GM12878 (cell line): Measurements from ENCODE around the gene CDC25C.

Source experiments
- ATF3 ChIP-seq: IDR thresholded peaks from 2 replicates; pipeline ENCODE4 v1.6.1; 2011; ENCODE audit warnings: low read depth, mild to moderate bottlenecking, low read length, moderate library complexity, borderline replicate concordance; ENCODE audit errors: extremely low read depth
- CEBPB ChIP-seq, 2 experiments: fragments of 150-350 bp in 1 of 2; IDR thresholded peaks; 2 replicates each; pipeline ENCODE4 v1.6.1; 2012 to 2014; ENCODE audit warnings: low read depth in 2 of 2, low read length in 2 of 2, borderline replicate concordance in 1 of 2, inconsistent platforms in 1 of 2
- CREB1 ChIP-seq: IDR thresholded peaks from 2 replicates; pipeline ENCODE4 v1.6.1; 2012; ENCODE audit warnings: low read depth, mild to moderate bottlenecking, inconsistent platforms
- CTCF ChIP-seq, 3 experiments: IDR thresholded peaks in 2 of 3; conservative IDR thresholded peaks in 1 of 3; 2 replicates each; pipeline ENCODE4 v1.5.1; 2011; ENCODE audit warnings: low read depth in 3 of 3, low read length in 3 of 3, mild to moderate bottlenecking in 3 of 3, control low read depth in 2 of 3, moderate library complexity in 2 of 3, inconsistent platforms in 1 of 3, mixed read lengths in 1 of 3; ENCODE audit not compliant: control insufficient read depth in 2 of 3, insufficient read depth in 1 of 3; ENCODE audit errors: extremely low read depth in 1 of 3
- ESRRA ChIP-seq: IDR thresholded peaks from 2 replicates; pipeline ENCODE4 v1.6.1; 2012; ENCODE audit warnings: mild to moderate bottlenecking, low read length, improper control_type of control experiment
- HDAC2 ChIP-seq: fragments of 200-600 bp; sonication (generic); IDR thresholded peaks from 2 replicates; pipeline ENCODE4 v1.6.1; 2017
- KDM1A ChIP-seq: fragments of 200-600 bp; sonication (generic); IDR thresholded peaks from 2 replicates; pipeline ENCODE4 v1.6.1; 2016; ENCODE audit warnings: borderline replicate concordance
- MAX ChIP-seq: IDR thresholded peaks from 2 replicates; pipeline ENCODE4 v1.6.1; 2012; ENCODE audit warnings: low read depth, low read length, improper control_type of control experiment
- MYC ChIP-seq: IDR thresholded peaks from 2 replicates; pipeline ENCODE4 v1.6.1; 2011; ENCODE audit warnings: mild to moderate bottlenecking, low read length, moderate library complexity, inconsistent platforms; ENCODE audit not compliant: insufficient read depth, insufficient replicate concordance, insufficient read length, severe bottlenecking
- RFX5 ChIP-seq: IDR thresholded peaks from 2 replicates; pipeline ENCODE4 v1.6.1; 2011; ENCODE audit warnings: low read depth, low read length, improper control_type of control experiment
- YY1 ChIP-seq: IDR thresholded peaks from 2 replicates; pipeline ENCODE4 v1.6.1; 2011; ENCODE audit warnings: low read depth, mild to moderate bottlenecking, low read length
- ZBED1 ChIP-seq: IDR thresholded peaks from 2 replicates; pipeline ENCODE4 v1.6.1; 2016; ENCODE audit warnings: borderline replicate concordance

- no peak for TF ChIP-seq MYC
- no peak for TF ChIP-seq CTCF (IDR thresholded peaks at IDR 0.05 in 2 of 3, conservative IDR thresholded peaks at IDR 0.05 in 1 of 3; ENCODE audit: control insufficient read depth in 2 of 3, extremely low read depth in 1 of 3, insufficient read depth in 1 of 3, low read depth in 3 of 3, low read length in 3 of 3)
- TF ChIP-seq ZBED1, result no peak
- no peak for TF ChIP-seq MAX
- no peak for TF ChIP-seq RFX5
- TF ChIP-seq YY1, result no peak
- no peak for TF ChIP-seq HDAC2
- TF ChIP-seq ATF3, result no peak
- no peak for TF ChIP-seq ESRRA
- no peak for TF ChIP-seq KDM1A
- TF ChIP-seq CEBPB (IDR thresholded peaks at IDR 0.05; ENCODE audit: borderline replicate concordance in 1 of 2, low read depth in 2 of 2, low read length in 2 of 2), result no peak
- TF ChIP-seq CREB1, result no peak
Observed at GRCh38 chr5:138272681-138273080, 58.9 kb downstream of the CDC25C start.
